Measurements from ENCODE around the gene CFAP20. TPM values are rescaled to one million over a fixed set of nuclear protein-coding genes. Genes with fewer than 3 reads are reported as not detected.

Gene CFAP20
- total RNA-seq, 1 donor from 2014 or later = 34.5 TPM

GRCh38 chr16:58114827-58115825, 14.1 kb downstream of the CFAP20 start:
- Histone ChIP-seq H3K9me3 (replicated peaks) (no peaks in the 10 kb centered on the region), H3K36me3 (peaks cover 47% of the 10 kb centered on the region), H3K4me1 (peaks cover 80% of the 10 kb centered on the region), H3K4me3 (peak overlapping the region; percentile 45), H3K27ac (replicated peaks) (peak overlapping the region; percentile 66), H3K27me3 (ENCODE audit: low read depth) (no peaks in the 10 kb centered on the region)
- DNase-seq = no peak
- intact Hi-C loops (cut with micrococcal nuclease) = no loop called here
- no peak for TF ChIP-seq CTCF (IDR thresholded peaks at IDR 0.05; ENCODE audit: borderline replicate concordance)

- DNase-seq = no peak
- H3K27me3 ChIP-seq (ENCODE audit: low read depth) = no peaks in the 10 kb centered on the region
- H3K4me1 ChIP-seq = peaks cover 42% of the 10 kb centered on the region
- intact Hi-C loops (cut with micrococcal nuclease) = no loop called here
- no peaks in the 10 kb centered on the region for H3K9me3 ChIP-seq (replicated peaks)
- peaks cover 43% of the 10 kb centered on the region for H3K36me3 ChIP-seq
- no peak for TF ChIP-seq CTCF (IDR thresholded peaks at IDR 0.05; ENCODE audit: borderline replicate concordance)
- no peak overlapping the region for H3K4me3 ChIP-seq
- H3K27ac ChIP-seq (replicated peaks) = no peak overlapping the region
Observed at GRCh38 chr16:58111302-58111627, 17.9 kb downstream of the CFAP20 start.

- Histone ChIP-seq H3K4me3 (no peak overlapping the region), H3K27ac (replicated peaks) (no peak overlapping the region), H3K9me3 (replicated peaks) (no peaks in the 10 kb centered on the region), H3K36me3 (peaks cover 38% of the 10 kb centered on the region), H3K27me3 (ENCODE audit: low read depth) (no peaks in the 10 kb centered on the region), H3K4me1 (peaks cover 38% of the 10 kb centered on the region)
- DNase-seq = no peak
- TF ChIP-seq CTCF (IDR thresholded peaks at IDR 0.05; ENCODE audit: borderline replicate concordance) = no peak
- intact Hi-C loops (cut with micrococcal nuclease) = no loop called here
Observed at GRCh38 chr16:58110571-58111301, 18.4 kb downstream of the CFAP20 start.

- Histone ChIP-seq H3K27me3 (ENCODE audit: low read depth) (no peaks in the 10 kb centered on the region), H3K36me3 (peaks cover 29% of the 10 kb centered on the region), H3K4me1 (peaks cover 38% of the 10 kb centered on the region), H3K9me3 (replicated peaks) (no peaks in the 10 kb centered on the region), H3K27ac (replicated peaks) (no peak overlapping the region), H3K4me3 (no peak overlapping the region)
- no peak for DNase-seq
- intact Hi-C loops (cut with micrococcal nuclease) = no loop called here
- TF ChIP-seq CTCF (IDR thresholded peaks at IDR 0.05; ENCODE audit: borderline replicate concordance) = no peak
Observed at GRCh38 chr16:58109881-58110280, 19.3 kb downstream of the CFAP20 start.

GRCh38 chr16:58109330-58109729, 19.9 kb downstream of the CFAP20 start:
- H3K4me1 ChIP-seq = peaks cover 34% of the 10 kb centered on the region
- no peak for DNase-seq
- H3K36me3 ChIP-seq = peaks cover 24% of the 10 kb centered on the region
- no peak for TF ChIP-seq CTCF (IDR thresholded peaks at IDR 0.05; ENCODE audit: borderline replicate concordance)
- H3K27me3 ChIP-seq (ENCODE audit: low read depth) = no peaks in the 10 kb centered on the region
- no peaks in the 10 kb centered on the region for H3K9me3 ChIP-seq (replicated peaks)
- no peak overlapping the region for H3K4me3 ChIP-seq
- intact Hi-C loops (cut with micrococcal nuclease) = no loop called here
- no peak overlapping the region for H3K27ac ChIP-seq (replicated peaks)
